ENCODE measurements around the gene FCAMR. TPM values are rescaled to one million over a fixed set of nuclear protein-coding genes. Genes with fewer than 3 reads are reported as not detected.

FCAMR gene
- total RNA-seq, 1 donor from 2014 or later: not detected

- no peak for DNase-seq (ENCODE audit: low spot score)
- intact Hi-C loops (cut with DNase I): no loop called here
Observed at GRCh38 chr1:206916000-206916709, 54.1 kb downstream of the FCAMR start.

DNA sequence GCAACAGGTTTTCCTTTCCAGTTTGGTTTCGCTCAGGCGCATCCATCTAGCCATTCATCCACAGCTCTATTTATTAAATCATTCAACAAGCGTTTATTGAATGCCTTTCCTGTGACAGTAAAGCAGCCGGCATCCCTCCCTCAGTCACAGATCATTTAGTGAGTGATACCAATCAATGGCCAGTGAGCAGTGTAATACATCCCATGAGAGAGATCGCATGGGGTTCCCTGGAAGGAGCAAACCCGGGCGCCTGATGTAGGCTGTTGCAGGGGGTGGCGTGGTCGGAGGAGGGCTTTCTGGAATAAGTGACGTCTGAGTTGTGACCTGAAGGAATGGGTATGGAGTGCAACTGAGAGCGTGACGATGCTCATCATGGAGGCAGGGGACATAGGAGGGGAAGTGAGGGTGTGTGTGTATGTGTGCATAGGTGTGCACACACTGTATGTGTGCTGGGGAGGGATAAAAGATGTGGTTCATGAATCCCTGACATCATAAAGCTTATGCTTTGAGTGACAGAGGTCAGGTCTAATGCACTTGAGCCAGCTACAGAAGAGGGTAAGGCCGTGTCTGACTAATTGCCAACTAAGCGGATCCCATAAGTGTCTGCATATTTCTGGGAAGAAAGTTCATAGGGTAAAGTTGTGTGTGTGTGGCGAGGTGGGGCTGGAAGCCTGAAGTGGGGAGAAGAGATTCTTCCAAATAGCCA is 55.1 kb downstream of the FCAMR start:
- intact Hi-C loops (cut with DNase I): no loop called here
- no peak for DNase-seq (ENCODE audit: low spot score)

DNA sequence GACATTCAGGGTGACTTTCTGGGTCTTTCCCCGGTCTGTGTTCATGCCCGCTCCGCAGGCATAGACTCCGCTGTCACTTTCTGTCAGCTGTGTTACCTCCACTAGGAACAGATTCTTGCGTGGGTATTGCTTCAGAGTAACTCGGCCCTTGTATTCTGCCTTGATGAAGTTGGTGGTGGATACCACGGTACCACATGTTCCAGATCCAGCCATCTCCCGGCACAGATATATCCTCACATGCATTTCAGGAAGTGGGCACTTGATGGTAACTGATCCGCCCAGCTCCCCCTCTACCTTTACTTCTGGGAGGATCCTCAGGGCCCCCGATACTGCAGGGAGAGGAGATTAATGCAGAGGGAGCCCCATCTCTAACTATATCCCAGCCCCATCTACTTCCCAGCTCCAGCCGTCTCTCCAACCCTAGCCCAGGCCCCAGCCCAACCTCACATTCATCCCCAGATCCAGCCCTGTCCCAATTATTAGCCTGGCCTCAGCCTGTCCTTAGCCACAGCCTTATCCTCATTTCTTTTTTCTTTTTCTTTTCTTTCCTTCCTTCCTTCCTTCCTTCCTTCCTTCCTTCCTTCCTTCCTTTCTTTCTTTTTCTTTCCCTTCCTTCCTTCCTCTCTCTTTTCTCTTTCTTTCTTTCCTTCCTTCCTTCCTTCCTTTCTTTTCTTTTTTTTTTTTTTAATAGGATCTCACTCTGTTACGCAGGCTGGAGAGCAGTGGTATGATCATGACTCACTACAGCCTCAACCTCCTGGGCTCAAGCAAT is 56.3 kb downstream of the FCAMR start:
- intact Hi-C loops (cut with DNase I): loop anchor here (2.0 to 5.0 kb wide), 3 partner anchors 279 to 422 kb away; partner anchors contain the start of gene DYRK3
- no peak for DNase-seq (ENCODE audit: low spot score)

DNA sequence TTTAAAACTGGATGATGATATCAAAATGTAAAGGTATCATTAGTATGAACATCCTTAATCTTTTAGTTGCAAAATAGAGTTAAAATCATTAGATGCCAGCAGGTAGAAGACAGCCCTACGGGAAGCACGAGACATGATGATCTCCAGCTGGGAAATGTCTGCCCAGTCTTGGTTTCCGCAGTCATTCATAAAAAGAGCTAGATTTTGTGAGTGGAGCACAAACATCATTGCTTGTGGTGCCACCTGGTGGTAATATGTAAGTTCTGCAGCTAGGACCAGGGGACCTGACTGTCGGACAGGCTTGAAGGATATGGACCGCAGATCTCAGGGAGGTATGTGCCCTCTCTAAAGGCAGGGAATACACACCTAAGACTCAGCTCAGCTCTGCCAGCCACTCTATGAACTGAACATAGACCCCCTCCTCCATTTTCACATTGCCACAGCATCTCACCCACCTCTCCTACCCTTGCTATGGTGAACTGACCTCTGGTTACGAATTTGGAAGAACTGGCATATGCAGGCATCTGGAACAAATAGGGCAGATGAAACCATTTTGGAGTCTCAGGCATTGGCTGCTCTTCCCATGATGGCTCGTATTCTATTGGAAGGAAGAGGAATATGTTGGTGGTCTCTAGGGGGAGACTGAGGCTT is 57.7 kb downstream of the FCAMR start:
- intact Hi-C loops (cut with DNase I): loop anchor here (2.0 to 5.0 kb wide), 3 partner anchors 278 to 420 kb away; partner anchors contain the start of gene DYRK3
- no peak for DNase-seq (ENCODE audit: low spot score)

- intact Hi-C loops (cut with DNase I): loop anchor here (2.0 to 5.0 kb wide), 3 partner anchors 46 to 419 kb away; partner anchors contain the start of gene IL20
- DNase-seq (ENCODE audit: low spot score): no peak
Observed at GRCh38 chr1:206911064-206911663, 59.1 kb downstream of the FCAMR start.

- intact Hi-C loops (cut with DNase I): loop anchor here (1.0 to 5.0 kb wide), 4 partner anchors 45 to 418 kb away; partner anchors contain the start of gene IL20
- DNase-seq (ENCODE audit: low spot score): no peak
Observed at GRCh38 chr1:206909883-206910318, 60.4 kb downstream of the FCAMR start.

DNA sequence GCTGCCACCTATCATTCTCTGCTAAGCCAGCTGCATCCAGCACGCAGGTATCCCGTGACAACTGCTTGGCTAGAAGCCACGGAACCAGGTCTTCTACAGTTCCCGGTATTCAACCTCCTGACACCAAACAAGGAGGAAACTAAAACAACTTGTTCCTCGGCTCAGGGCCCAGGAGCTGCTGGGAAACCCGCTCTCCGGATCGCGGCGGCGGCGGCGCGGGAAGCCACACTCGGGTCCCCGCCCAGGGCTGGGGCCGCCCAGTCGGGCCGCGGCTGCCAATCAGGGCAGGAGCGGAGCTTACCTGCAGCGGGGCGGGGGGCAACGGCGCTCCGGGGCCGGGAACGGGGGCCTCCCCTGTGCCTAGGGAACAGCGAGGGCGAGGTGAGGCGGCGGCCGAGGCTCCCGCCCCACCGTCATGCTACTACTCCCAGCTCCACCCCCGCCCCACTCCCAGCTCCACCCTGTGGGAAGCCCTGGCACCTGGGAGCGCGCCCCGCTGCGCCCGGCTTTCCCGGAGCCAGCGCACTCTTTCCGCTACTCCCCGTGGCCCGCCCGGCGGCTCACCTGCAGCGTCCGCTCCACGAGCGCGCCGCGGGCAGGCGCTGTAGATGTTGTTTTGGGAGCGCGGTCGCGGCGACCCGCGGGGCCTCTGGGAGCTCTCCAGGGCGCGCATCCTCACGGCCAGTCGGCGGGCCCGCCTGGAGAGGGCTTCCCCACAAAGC is 60.9 kb downstream of the FCAMR start:
- no peak for DNase-seq (ENCODE audit: low spot score)
- intact Hi-C loops (cut with DNase I): loop anchor here (1.0 kb wide), 1 partner anchor 183 kb away; no protein-coding TSS in a partner anchor

GRCh38 chr1:206908038-206908437 is 62.2 kb downstream of the FCAMR start:
- peak; percentile 44 for DNase-seq (ENCODE audit: low spot score)
- intact Hi-C loops (cut with DNase I): no loop called here

Other genes with a start within 250 kb of the FCAMR start
- gene IL19, start 199.7 kb downstream of the FCAMR start, total RNA-seq: not detected
- gene IL10, start 198.0 kb downstream of the FCAMR start, total RNA-seq: 0.43 TPM
- not detected for gene IL20, start 104.8 kb downstream of the FCAMR start, total RNA-seq
- gene IL24, start 73.0 kb downstream of the FCAMR start, total RNA-seq: not detected
- gene FCMR, start 48.5 kb downstream of the FCAMR start, total RNA-seq: 4.4 TPM
- gene PIGR, start 24.0 kb downstream of the FCAMR start, total RNA-seq: 0.22 TPM
- 0.70 TPM for gene C1orf116, start 62.3 kb upstream of the FCAMR start, total RNA-seq
- gene YOD1, start 80.7 kb upstream of the FCAMR start, total RNA-seq: 7.2 TPM
- 49.9 TPM for gene PFKFB2, start 82.8 kb upstream of the FCAMR start, total RNA-seq
- gene C4BPB, start 118.4 kb upstream of the FCAMR start, total RNA-seq: 0.24 TPM
- gene C4BPA, start 133.8 kb upstream of the FCAMR start, total RNA-seq: not detected